ENCODE results near the gene SYDE2.
A peak's percentile ranks its signal among the peaks of the same experiment; 100 is the strongest.

Gene SYDE2

DNA sequence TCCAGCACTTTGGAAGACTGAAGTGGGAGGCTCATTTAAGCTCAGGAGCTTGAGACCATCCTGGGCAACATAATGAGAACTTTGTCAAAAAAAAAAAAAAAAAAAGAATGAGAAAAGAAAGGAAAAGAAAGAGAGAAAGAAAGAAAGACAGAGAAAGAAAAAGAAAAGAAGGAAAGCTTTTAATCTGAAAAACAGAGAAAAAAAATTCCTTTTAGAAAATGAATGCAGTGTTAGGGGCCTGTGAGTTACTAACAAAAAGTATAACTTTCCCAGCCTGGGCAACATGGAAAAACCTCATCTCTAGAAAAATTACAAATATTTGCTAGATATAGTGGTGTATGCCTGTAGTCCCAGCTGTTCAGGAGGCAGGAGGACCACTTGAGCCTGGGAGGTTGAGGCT lies 15.9 kb upstream of the SYDE2 start:
- H3K4me3 ChIP-seq (ENCODE audit: low read depth, low read length), result no peak overlapping the region
- no peak for DNase-seq (ENCODE audit: low read depth, low spot score)
- in situ Hi-C loops (cut with HindIII; ENCODE audit: low sequenced_read_pairs), result no loop called here
- TF ChIP-seq, protein P1, sequence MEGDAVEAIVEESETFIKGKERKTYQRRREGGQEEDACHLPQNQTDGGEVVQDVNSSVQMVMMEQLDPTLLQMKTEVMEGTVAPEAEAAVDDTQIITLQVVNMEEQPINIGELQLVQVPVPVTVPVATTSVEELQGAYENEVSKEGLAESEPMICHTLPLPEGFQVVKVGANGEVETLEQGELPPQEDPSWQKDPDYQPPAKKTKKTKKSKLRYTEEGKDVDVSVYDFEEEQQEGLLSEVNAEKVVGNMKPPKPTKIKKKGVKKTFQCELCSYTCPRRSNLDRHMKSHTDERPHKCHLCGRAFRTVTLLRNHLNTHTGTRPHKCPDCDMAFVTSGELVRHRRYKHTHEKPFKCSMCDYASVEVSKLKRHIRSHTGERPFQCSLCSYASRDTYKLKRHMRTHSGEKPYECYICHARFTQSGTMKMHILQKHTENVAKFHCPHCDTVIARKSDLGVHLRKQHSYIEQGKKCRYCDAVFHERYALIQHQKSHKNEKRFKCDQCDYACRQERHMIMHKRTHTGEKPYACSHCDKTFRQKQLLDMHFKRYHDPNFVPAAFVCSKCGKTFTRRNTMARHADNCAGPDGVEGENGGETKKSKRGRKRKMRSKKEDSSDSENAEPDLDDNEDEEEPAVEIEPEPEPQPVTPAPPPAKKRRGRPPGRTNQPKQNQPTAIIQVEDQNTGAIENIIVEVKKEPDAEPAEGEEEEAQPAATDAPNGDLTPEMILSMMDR (IDR thresholded peaks at IDR 0.05; ENCODE audit: low read depth, low read length), result no peak

DNA sequence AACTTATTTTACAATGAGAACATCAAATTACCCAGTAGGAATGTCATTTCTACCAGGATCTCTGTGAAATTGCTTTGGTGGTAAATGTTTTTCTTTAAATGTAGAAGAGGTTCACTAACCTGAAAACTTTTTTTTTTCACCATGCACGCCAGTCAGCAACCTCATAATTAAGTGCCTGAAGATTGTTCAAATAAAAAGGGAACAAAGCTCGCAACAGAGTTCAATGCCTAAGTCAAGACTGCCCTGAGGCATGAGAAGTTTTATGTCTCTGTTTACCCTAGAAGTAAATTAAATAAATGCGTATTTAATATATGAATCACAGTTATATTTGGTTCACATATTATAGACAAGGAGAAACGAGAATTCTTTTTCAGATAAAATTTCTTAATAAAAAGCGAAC lies 13.8 kb upstream of the SYDE2 start:
- DNase-seq (ENCODE audit: low read depth, low spot score), result no peak
- TF ChIP-seq, protein P1 (IDR thresholded peaks at IDR 0.05; ENCODE audit: low read depth, low read length), result no peak
- in situ Hi-C loops (cut with HindIII; ENCODE audit: low sequenced_read_pairs), result no loop called here
- H3K4me3 ChIP-seq (ENCODE audit: low read depth, low read length), result no peak overlapping the region

DNA sequence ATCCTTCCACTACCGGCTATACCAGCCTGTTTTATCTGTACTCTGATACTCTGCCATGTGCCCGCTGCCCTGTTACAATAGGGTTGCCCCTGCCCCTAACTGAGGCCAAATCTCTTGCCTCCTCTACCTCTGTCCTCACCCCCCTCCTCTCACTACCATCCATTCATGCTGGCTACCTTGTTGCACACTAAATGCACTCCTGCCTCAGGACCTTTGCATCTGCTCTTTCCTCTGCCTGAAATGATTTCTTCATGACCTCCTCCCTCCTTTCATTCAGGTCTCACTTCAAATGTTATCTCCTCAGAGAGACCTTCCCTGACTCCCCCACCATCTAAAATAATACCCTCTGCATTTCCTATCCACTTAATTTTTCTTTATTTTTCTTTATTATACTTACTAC lies 7.7 kb upstream of the SYDE2 start:
- TF ChIP-seq, protein P1 (IDR thresholded peaks at IDR 0.05; ENCODE audit: low read depth, low read length), result no peak
- no peak overlapping the region for H3K4me3 ChIP-seq (ENCODE audit: low read depth, low read length)
- DNase-seq (ENCODE audit: low read depth, low spot score), result no peak
- in situ Hi-C loops (cut with HindIII; ENCODE audit: low sequenced_read_pairs), result no loop called here

DNA sequence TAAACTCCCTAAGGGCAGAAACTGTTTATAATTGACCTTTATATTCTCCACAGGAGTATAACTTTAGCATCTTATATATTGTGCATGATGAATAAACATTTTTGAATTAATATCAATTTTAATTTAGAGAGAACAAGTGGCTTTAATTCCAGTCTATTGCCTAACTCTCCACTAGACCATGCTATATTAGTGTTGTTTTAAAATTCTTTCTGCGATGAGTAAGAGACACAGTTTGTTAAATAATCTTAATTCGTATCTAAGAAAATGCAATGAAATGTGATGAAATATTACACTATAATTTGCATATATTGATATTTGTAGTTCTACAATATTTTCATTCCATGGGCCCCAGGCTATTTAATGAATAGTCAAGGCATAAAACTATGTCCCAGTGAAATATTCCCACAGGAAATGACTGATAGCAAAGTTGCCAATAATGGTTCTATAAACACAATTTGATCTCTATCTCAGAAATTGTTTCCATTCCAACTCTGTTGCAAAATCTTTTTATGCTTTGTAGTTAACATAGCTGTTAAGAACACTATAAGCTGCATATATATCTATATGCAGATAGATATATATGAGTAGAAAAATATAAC lies 2.9 kb upstream of the SYDE2 start:
- DNase-seq (ENCODE audit: low read depth, low spot score), result peak; percentile 2
- TF ChIP-seq, protein P1 (IDR thresholded peaks at IDR 0.05; ENCODE audit: low read depth, low read length), result no peak
- no peak overlapping the region for H3K4me3 ChIP-seq (ENCODE audit: low read depth, low read length)
- in situ Hi-C loops (cut with HindIII; ENCODE audit: low sequenced_read_pairs), result no loop called here

DNA sequence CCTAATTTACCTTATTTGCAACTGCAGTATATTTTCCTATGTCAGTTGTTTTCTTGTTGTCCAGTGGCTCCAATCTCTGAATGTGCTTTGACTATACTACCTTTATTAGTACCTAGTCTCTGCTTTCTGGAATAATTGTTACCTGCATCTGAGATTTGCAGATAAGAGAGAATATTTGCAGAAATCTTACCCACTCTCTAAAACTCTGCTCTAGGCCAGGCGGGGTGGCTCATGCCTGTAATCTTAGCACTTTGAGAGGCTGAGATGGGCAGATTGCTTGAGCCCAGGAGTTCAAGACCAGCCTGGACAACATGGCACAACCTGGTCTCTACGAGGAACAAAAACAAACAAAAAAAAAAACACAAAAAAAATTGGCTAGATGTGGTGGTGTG lies 2.0 kb upstream of the SYDE2 start:
- DNase-seq (ENCODE audit: low read depth, low spot score), result no peak
- in situ Hi-C loops (cut with HindIII; ENCODE audit: low sequenced_read_pairs), result no loop called here
- TF ChIP-seq, protein P1 (IDR thresholded peaks at IDR 0.05; ENCODE audit: low read depth, low read length), result no peak
- H3K4me3 ChIP-seq (ENCODE audit: low read depth, low read length), result no peak overlapping the region

DNA sequence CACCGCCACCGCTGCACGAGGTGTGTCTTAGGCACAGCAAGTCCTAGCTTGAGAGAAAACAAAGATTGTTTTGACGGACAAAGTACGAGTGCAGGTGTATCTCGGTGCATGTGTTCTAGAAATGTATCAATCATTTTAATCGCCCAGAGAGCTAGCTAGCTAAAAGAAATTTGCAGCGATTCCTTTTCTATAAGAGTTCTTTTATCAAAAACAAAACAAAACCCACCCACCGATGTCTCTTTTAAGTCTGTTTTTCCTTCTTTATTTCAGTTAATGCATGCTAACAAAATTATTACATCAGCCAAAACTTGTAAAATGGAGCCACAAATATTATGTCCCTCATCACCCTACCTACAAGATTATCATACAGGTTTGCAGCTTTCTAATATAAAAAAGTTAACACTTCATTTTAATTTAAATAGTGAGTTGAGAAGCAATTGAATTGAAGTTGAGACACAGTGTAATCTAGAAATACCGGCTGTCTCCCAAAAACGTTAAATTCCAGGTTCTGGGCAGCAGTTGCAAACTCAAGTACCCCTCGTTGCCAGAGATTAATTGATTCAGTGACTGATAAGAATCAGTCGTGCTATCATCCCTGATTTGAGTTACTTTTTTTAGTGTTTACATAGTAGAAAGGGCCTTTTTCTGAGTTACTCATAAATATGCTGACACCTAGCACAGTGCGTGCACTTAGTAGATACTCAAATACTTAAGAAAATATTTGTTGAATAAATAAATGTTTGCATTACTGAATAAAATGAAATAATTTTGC lies 1.5 kb upstream of the SYDE2 start:
- H3K4me3 ChIP-seq (ENCODE audit: low read depth, low read length), result peak overlapping the region; percentile 55
- peak; percentile 19 for DNase-seq (ENCODE audit: low read depth, low spot score)
- in situ Hi-C loops (cut with HindIII; ENCODE audit: low sequenced_read_pairs), result no loop called here
- TF ChIP-seq, protein P1 (IDR thresholded peaks at IDR 0.05; ENCODE audit: low read depth, low read length), result no peak

All from astrocyte of the spinal cord (primary cell).